Gastrocnemius medialis (tissue), 4 donors: Measurements from ENCODE around the gene NCMAP. TPM values are rescaled to one million over a fixed set of nuclear protein-coding genes. Genes with fewer than 3 reads are reported as not detected.

Source experiments
- ATAC-seq, 2 donors: fragments of 150-250 bp; one replicate each; pipeline ENCODE4 v1.9.1; 2016
- DNase-seq, 2 donors: peaks; one replicate each; pipeline ENCODE4 v3.0.0-alpha.2; 2019
- H3K27ac ChIP-seq, 4 donors: fragments of 200-600 bp; sonication (generic); 1 replicate in 1 of 4; 2 replicates in 3 of 4; pipeline ENCODE4 v1.5.1; 2016 to 2018; ENCODE audit warnings: mild to moderate bottlenecking in 2 of 4, moderate library complexity in 1 of 4
- H3K27me3 ChIP-seq, 3 donors: fragments of 200-600 bp; sonication (generic) in 2 of 3; 1 replicate in 1 of 3; 2 replicates in 2 of 3; pipeline versions ENCODE4 v1.5.1 to v1.6.0; 2016 to 2019; ENCODE audit warnings: mild to moderate bottlenecking in 1 of 3, moderate library complexity in 1 of 3
- H3K36me3 ChIP-seq, 2 donors: fragments of 200-600 bp; sonication (generic) in 1 of 2; one replicate each; pipeline ENCODE4 v1.5.1; 2017 to 2018
- H3K4me1 ChIP-seq, 2 donors: fragments of 200-600 bp; sonication (generic) in 1 of 2; one replicate each; pipeline ENCODE4 v1.5.1; 2016 to 2017; ENCODE audit warnings: mild to moderate bottlenecking in 2 of 2
- H3K4me3 ChIP-seq, 4 donors: fragments of 200-600 bp; sonication (generic) in 3 of 4; 1 replicate in 1 of 4; 2 replicates in 3 of 4; pipeline ENCODE4 v1.5.1; 2016 to 2019; ENCODE audit warnings: mild to moderate bottlenecking in 2 of 4
- H3K9me3 ChIP-seq, 3 donors: fragments of 200-600 bp; sonication (generic) in 2 of 3; 1 replicate in 1 of 3; 2 replicates in 2 of 3; pipeline ENCODE4 v1.5.1; 2016 to 2019
- POLR2A ChIP-seq, 2 donors: fragments of 450-650 bp; IDR thresholded peaks; one replicate each; pipeline ENCODE4 v1.6.1; 2017; ENCODE audit warnings: antibody characterized with exemption in 2 of 2, mild to moderate bottlenecking in 2 of 2, moderate library complexity in 2 of 2
- in situ Hi-C, 4 donors: fragments of 200-750 bp; cut with MboI; loops; one replicate each; pipeline versions ENCODE4 v1.15.0 to v1.8.0; 2017; ENCODE audit warnings: low sequenced_read_pairs in 4 of 4
- intact Hi-C: fragments of 100-400 bp; cut with DNase I; formaldehyde crosslinking; loops from one replicate; pipeline ENCODE4 v1.15.1; 2023; ENCODE audit warnings: low total_unique reads
- total RNA-seq, 4 donors: library from RNA; depleted of rRNA; stranded (reverse); fragments of >200 nt; gene quantifications; one replicate each; pipeline versions ENCODE4 v1.1.0 to v1.2.3, GENCODE V29; 2016
- TF ChIP-seq, protein P1 (sequence below), 5 experiments: fragments of 450-650 bp in 3 of 5; fragments of 200-600 bp in 2 of 5; sonication (generic) in 2 of 5; IDR thresholded peaks in 4 of 5; conservative IDR thresholded peaks in 1 of 5; 1 replicate in 4 of 5; 2 replicates in 1 of 5; pipeline ENCODE4 v1.5.1; 2016 to 2019; ENCODE audit warnings: antibody characterized with exemption in 5 of 5, mild to moderate bottlenecking in 3 of 5, moderate library complexity in 3 of 5

Gene NCMAP
- total RNA-seq, 4 donors from 2014 or later, result 0.09 TPM; not detected in 3

DNA sequence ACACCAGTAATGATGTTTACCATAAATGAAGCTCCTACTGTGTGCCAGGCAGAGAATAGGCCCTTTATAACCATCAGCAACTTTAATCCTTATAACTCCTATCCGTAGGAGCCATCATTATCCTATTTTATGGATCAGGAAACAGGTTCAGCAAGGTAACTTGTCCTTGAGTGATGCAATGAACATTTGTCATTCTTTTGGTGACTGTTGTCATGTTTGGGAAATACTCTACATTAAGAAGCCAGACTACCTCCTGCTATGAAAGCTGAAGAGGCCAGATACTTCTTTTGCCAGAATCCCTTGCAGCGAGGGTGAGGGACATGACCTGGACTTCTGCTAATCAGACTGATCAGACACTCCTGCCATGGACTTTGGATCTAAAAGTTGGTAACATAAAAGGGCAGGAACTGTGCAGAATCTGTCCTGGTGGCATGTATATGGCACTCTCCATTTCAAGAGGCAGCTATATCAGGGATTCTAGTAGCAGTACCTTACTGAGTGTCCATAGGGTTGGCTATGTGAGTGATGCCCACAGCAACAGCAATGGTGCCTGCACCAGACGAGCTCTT lies 54.1 kb downstream of the NCMAP start:
- intact Hi-C loops, result no loop called here
- TF ChIP-seq, protein P1, sequence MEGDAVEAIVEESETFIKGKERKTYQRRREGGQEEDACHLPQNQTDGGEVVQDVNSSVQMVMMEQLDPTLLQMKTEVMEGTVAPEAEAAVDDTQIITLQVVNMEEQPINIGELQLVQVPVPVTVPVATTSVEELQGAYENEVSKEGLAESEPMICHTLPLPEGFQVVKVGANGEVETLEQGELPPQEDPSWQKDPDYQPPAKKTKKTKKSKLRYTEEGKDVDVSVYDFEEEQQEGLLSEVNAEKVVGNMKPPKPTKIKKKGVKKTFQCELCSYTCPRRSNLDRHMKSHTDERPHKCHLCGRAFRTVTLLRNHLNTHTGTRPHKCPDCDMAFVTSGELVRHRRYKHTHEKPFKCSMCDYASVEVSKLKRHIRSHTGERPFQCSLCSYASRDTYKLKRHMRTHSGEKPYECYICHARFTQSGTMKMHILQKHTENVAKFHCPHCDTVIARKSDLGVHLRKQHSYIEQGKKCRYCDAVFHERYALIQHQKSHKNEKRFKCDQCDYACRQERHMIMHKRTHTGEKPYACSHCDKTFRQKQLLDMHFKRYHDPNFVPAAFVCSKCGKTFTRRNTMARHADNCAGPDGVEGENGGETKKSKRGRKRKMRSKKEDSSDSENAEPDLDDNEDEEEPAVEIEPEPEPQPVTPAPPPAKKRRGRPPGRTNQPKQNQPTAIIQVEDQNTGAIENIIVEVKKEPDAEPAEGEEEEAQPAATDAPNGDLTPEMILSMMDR (IDR thresholded peaks at IDR 0.05 in 4 of 5, conservative IDR thresholded peaks at IDR 0.05 in 1 of 5), result no peak
- TF ChIP-seq POLR2A (IDR thresholded peaks at IDR 0.05), result no peak

DNA sequence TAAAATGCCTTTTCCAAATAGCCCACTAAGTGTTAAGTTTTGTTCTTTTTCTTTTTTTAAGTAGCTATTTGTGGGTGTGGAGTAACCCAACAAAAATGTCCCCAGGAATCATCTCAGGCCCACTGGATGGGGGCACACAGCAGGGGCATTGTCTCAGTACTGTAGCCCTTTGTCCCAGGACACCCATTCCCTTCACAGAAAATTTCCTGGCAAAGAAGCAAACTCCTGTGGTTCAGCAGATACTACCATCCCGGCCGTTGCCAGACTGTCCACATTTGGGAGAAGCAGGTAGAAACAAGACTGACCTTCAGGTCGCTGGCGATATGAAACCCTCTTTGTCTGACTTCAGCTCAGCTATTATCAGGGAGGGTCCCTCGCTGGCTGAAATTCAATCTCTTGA lies 63.5 kb downstream of the NCMAP start:
- in situ Hi-C loops, result no loop called here

More for the DNA sequence above, 54.1 kb downstream of the NCMAP start:
- no peaks in the 10 kb centered on the region for H3K27me3 ChIP-seq
- H3K27ac ChIP-seq, result no peak overlapping the region
- H3K36me3 ChIP-seq, result no peaks in the 10 kb centered on the region
- no peaks in the 10 kb centered on the region for H3K4me1 ChIP-seq
- in situ Hi-C loops, result no loop called here
- no peak overlapping the region for H3K4me3 ChIP-seq
- DNase-seq (no peak), ATAC-seq (no peak)
- no peaks in the 10 kb centered on the region for H3K9me3 ChIP-seq

DNA sequence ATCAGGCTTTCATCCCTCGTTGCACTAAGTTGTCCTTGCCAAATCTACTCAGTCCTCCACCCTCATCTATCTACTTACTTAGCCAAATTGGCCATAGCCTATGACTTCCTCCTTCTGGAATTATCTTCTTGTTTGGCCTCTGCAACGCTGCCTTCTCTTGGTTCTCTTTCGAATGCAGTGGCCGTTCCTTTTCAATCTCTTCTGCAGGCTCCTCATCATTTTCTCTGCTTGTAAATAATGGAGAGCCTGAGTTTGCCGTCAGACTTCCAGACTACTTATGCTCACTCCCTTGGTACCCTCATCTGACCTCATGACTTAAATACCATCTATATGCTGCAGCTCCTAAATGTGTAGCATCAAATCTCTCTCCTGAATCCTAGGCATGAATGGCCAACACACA lies 64.8 kb downstream of the NCMAP start:
- intact Hi-C loops, result no loop called here

More for the DNA sequence above, 63.5 kb downstream of the NCMAP start:
- Histone ChIP-seq H3K4me1 (no peaks in the 10 kb centered on the region), H3K27me3 (peaks cover 0 to 3% (median 0%) of the 10 kb centered on the region in 3 donors), H3K9me3 (no peaks in the 10 kb centered on the region), H3K4me3 (no peak overlapping the region), H3K36me3 (no peaks in the 10 kb centered on the region), H3K27ac (no peak overlapping the region)
- ATAC-seq (no peak), DNase-seq (no peak)
- intact Hi-C loops, result no loop called here
- TF ChIP-seq, protein P1 (IDR thresholded peaks at IDR 0.05 in 4 of 5, conservative IDR thresholded peaks at IDR 0.05 in 1 of 5), result no peak
- TF ChIP-seq POLR2A (IDR thresholded peaks at IDR 0.05), result no peak

DNA sequence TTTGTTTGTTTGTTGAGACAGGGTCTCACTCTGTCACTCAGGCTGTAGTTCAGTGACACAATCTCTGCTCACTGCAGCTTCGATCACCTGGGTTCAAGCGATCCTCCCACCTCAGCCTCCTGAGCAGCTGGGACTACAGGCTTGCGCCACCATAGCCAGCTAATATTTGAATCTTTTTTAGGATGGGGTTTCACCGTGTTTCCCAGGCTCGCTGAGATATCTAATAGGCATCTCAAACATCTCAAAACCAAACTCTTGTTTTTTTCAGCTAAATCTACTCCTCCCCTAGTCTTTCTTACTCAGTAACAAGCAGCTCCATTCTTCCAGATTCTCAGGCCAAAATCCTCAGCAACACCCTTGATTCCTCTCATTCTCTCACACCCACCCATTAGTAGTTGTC lies 65.2 kb downstream of the NCMAP start:
- H3K36me3 ChIP-seq, result no peaks in the 10 kb centered on the region
- no peak for TF ChIP-seq POLR2A (IDR thresholded peaks at IDR 0.05)
- TF ChIP-seq, protein P1 (IDR thresholded peaks at IDR 0.05 in 4 of 5, conservative IDR thresholded peaks at IDR 0.05 in 1 of 5), result no peak
- in situ Hi-C loops, result no loop called here
- no peak for DNase-seq
- no peak overlapping the region for H3K4me3 ChIP-seq
- no peak for ATAC-seq
- peaks cover 0 to 7% (median 0%) of the 10 kb centered on the region in 3 donors for H3K27me3 ChIP-seq
- intact Hi-C loops, result no loop called here
- no peaks in the 10 kb centered on the region for H3K9me3 ChIP-seq
- no peaks in the 10 kb centered on the region for H3K4me1 ChIP-seq
- no peak overlapping the region for H3K27ac ChIP-seq

More for the DNA sequence above, 64.8 kb downstream of the NCMAP start:
- Histone ChIP-seq H3K9me3 (no peaks in the 10 kb centered on the region), H3K27ac (no peak overlapping the region), H3K27me3 (peaks cover 0 to 7% (median 0%) of the 10 kb centered on the region in 3 donors), H3K36me3 (no peaks in the 10 kb centered on the region), H3K4me3 (no peak overlapping the region), H3K4me1 (no peaks in the 10 kb centered on the region)
- DNase-seq (no peak), ATAC-seq (no peak)
- TF ChIP-seq, protein P1 (IDR thresholded peaks at IDR 0.05 in 4 of 5, conservative IDR thresholded peaks at IDR 0.05 in 1 of 5), result no peak
- TF ChIP-seq POLR2A (IDR thresholded peaks at IDR 0.05), result no peak
- in situ Hi-C loops, result no loop called here

DNA sequence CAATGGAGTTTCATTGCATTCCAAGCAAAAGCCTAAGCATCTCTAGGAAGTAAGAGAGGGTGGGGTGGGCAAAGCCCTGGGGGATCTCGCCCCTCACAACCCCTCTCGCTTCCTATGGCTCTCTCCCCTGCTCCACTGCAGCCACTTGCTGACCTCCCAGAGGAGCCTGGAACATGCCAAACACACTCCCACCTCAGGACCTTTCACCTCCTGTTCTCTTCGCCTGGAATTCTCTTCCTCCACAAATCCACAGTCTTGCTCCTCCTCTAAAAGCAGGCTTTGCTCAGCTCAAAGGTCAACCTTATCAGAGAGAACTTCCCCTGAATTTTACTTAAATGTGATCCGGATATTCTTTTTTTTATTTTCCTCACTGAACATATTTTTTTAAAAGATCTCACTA lies 66.3 kb downstream of the NCMAP start:
- DNase-seq (no peak), ATAC-seq (no peak)
- Histone ChIP-seq H3K36me3 (no peaks in the 10 kb centered on the region), H3K27ac (no peak overlapping the region), H3K27me3 (peaks cover 0 to 7% (median 0%) of the 10 kb centered on the region in 3 donors), H3K4me3 (no peak overlapping the region), H3K4me1 (no peaks in the 10 kb centered on the region), H3K9me3 (no peaks in the 10 kb centered on the region)
- no peak for TF ChIP-seq POLR2A (IDR thresholded peaks at IDR 0.05)
- TF ChIP-seq, protein P1 (IDR thresholded peaks at IDR 0.05 in 4 of 5, conservative IDR thresholded peaks at IDR 0.05 in 1 of 5), result no peak
- intact Hi-C loops (no loop called here), in situ Hi-C loops (no loop called here)
